ENCODE results near the gene RPL5.
"Not testable (repeated sequence)": the region's sequence is repeated elsewhere in the genome, so short reads cannot be mapped to it uniquely, and the experiment has no call there.

Gene RPL5

GRCh38 chr1:92831762-92832536 is at the start of gene RPL5:
Gene RPL5 (plus strand): TSS chr1:92832040. CDS start chr1:92832115, 75 bp downstream.
- FAIRE-seq = no peak

- FAIRE-seq = not testable (repeated sequence)
Observed at GRCh38 chr1:92783550-92783949, 48.3 kb upstream of the RPL5 start.

- FAIRE-seq = no peak
Observed at GRCh38 chr1:92784021-92784638, 47.7 kb upstream of the RPL5 start.

DNA sequence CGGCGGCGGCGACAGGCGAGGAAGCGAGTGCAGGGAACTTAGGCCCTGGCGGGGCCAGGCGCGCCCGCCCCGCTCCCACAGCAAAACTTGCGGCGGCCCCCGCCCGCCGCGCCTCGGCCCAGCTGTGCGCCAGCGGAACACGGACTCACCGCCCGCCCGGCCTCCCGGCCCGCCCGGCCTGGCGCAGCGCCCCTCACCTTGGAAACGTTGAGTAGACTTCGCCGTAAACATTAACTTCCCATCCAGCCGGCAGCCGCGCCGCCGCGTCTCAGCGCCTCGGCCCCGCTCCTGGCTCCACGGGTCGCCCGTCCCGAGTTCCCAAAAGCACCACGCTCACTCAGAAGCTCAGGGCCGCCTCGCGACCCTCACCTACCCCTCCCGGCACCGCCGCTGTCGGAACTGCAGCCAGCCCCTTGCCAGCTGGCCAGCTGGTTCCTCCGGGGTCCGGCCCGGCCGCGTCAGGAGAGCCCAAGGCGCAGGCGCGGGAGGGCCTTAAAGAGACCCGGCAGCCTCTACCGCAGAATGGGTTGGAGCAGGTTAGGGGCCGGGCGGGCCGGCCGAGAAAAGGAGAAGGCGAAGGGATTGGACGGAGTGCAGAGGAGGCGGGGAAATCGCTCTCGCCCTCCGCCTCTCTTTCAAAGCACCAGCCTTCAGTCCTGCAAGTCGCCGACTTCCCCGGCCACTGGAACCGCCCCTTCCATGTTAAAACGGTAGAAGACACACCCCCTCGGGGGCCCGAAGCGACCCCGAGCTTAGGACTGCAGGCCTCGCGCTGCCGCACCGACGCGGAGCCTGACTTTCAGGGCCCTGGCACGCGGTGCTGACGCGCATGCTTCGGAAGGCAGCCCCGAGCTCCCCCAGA is 47.0 kb upstream of the RPL5 start, which contains the start of gene EVI5:
EVI5 (minus strand) TSS at position 470 of the 862 bp plus-strand sequence. CDS start 48,562 bp downstream, outside the sequence.
- no peak for FAIRE-seq

GRCh38 chr1:92786111-92786901 is 45.5 kb upstream of the RPL5 start:
- FAIRE-seq = no peak

DNA sequence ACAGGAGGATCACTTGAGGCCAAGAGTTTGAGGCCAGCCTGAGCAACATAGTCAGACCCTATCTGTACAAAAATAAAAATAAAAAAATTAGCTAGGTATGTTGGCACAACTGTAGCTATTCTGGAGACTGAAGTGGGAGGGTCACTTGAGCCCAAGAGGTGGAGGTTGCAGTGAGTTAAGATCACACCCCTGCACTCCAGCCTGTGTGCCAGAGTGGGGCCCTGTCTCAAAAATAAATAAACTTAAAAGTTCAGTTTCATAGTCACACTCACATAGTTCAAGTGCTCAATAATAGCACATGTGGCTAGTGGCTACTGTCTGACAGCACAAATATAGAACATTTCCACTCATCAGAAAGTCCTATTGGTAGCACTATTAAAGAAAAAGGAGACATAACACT is 41.8 kb upstream of the RPL5 start:
- FAIRE-seq = no peak

DNA sequence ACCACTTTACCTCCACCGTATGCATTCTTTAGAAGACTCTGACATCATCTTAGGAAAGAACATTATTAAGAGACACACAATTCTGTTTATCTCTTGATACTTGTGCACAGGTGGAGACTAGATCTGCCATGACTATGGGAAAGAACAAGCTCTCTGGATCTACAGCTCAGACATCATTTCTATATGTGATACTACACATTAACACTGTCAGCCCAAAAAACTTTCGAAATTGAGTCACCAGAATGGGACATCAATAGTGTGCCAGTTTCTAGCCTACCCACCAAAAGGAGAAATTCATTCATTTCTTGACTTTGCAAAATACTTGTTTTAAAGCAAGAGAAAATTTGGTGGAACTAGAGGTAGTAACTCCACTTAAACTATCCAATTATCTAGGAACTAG is 41.0 kb upstream of the RPL5 start:
- FAIRE-seq = no peak

DNA sequence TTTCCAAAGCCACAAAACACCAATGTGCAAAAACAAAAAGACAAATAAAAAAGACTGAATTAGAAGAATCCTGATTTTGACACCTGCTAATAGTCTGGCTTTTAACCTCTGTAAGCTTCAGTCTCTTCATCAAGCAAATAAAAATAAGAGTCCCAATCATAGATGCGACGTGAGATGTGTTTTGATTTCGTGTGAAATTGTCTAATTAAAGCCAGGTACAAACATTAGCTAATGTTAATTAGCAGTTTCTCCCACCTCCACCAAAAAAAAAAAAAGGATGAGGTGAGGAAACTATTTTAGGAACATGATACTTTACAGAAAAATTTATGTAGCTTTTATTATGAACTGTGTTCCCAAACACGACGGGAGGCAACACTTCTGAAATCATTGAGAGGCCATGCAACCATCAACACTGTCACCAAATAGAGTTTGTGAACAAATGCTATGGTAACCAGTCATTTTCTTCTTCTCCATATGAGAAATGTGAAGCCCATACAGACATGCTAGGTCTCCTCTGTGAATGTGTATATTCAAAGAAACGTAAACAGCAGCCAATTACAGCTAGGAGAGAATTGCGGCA is 40.3 kb upstream of the RPL5 start:
- FAIRE-seq = no peak

DNA sequence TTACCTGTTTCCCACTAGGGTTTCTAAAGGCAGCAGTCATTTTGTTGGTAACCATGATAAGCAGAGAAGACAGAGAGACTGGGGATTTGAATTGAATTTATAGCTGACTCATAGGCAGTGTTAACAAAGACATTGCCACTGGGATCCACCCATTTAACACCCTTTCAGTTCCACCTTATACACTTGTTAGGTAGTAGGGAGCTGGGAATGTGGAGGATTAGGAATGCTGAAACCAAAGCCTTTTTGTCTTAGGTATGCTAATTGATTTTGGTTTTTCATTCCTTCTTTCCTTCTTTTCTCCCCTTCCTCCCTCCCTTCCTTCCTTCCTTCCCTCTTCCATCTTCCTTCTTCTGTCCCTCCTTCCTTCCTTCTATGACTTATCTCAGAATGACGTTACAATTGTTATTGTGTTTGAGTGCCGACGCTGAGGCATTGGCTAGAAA is 39.5 kb upstream of the RPL5 start:
- FAIRE-seq = no peak

GRCh38 chr1:92795166-92795565 is 36.7 kb upstream of the RPL5 start:
- no peak for FAIRE-seq

- FAIRE-seq = no peak
Observed at GRCh38 chr1:92797297-92797696, 34.5 kb upstream of the RPL5 start.

DNA sequence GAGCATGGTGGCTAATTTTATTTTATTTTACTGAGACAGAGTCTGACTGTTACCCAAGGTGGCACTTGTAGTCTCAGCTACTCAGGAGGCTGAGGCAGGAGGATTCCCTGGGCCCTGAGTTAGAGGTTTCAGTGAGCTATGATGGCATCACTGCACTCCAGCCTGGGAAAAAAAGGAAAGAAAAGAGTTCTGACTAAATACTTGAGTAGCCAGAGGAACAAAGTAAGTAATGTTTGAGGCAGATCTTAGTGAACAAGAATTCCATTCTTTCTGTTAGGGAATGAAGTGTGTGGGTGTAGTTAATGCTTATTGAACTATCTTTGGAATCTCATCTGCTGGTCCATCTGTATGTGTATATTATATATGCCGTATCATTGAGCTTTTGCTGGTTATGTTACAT is 33.9 kb upstream of the RPL5 start:
- FAIRE-seq = no peak

- FAIRE-seq = no peak
Observed at GRCh38 chr1:92803140-92803887, 28.5 kb upstream of the RPL5 start.

GRCh38 chr1:92804721-92805201 is 27.1 kb upstream of the RPL5 start:
- peak; percentile 98 for FAIRE-seq

DNA sequence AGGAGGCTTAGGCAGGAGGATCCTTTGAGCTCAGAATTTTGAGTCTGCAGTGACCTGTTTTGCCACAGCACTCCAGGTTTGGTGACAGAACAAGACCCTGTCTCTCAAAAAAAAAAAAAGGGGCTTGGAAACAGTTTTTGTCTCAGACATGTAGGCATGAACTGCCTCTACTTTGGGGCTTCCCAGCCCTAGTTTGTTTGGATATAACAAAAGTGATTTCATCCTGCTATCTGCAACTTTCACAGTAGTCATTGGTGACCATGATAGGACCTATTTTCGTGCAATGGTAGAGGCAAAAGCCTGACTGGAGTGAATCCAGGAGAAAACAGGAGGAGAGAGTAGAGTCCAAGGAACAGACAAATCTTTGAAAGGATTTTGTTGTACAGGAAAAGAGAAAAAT is 26.6 kb upstream of the RPL5 start:
- FAIRE-seq = no peak

DNA sequence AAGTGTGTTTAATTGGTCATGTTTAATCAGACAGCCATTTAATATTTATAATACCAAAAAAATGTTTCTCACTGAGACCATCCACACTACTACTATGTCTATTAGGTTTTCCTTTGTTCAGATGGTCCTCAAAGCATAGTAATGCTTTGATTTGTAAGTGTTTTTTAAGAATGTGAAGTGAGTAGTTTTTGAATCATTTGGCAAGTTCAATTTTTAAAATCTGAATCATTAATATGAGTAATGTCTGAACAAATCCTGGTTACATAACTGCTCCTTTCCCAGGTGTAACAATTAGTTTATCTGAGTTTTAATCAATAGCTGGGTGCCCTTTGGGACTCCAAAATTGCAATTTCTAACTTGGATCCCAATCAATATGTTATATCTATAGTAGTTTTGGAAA is 23.5 kb upstream of the RPL5 start:
- FAIRE-seq = no peak

- FAIRE-seq = no peak
Observed at GRCh38 chr1:92816732-92817131, 15.1 kb upstream of the RPL5 start.

DNA sequence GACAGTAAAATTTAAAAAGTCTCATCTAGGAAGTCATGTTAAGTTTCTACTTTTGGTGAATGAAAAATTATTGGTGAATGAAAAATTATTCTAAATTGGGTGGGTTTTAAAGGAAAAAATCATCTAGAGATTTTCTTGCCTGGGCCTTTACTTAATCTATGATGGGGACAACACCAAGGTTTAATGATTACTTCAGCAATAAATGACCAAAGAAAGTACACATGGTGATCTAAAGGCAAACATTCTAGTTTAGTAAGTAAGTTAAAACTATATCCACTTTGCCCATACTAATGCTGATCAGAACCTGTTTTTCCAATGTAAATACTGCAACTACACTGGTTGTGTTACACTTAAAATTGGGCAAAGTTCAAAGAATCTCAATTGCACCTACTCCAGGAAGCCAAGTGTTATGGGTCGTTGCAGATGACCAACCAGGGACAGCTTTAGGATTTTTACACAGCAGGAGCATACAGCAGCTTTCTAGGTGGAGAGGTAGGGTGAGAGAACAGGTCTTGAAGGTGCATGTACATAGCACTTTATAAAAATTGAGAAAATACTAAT is 14.6 kb upstream of the RPL5 start:
- no peak for FAIRE-seq

DNA sequence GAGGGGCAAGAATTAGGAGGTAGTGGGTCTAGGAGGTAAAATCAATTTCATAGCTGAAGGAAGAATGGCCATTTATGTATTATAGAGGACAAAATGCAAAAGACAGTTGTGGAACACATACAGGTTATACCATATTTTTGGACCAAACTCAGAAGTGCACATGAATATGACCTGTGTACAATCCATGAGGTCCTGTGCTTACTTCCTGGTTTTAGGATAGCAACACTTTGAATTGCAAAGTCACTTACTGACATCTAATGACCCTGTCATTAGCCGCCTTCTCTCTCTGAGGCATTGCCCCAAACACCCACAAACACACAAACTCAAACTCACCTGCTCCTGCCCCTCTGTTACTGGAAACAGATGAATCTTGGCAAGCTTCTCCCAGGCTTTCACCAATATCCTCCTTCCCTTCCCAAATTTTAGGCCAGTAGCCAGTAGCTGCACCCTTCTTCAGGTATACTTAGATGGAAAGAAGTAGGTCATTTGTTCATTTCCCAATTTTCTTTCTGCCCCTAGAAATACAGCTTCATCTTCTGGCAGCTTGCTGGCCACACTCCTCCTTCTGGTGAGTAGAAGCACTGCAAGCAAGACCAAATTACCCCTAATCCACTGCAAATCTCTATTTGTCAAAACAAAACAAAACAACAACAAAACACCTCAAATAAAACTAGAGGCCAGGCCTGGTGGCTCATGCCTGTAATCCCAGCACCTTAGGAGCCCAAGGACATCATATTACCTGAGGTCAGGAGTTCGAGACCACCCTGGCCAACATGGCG is 13.7 kb upstream of the RPL5 start:
- FAIRE-seq = no peak

GRCh38 chr1:92820024-92820423 is 11.8 kb upstream of the RPL5 start:
- no peak for FAIRE-seq

All from islet of Langerhans (tissue), 1 donor.